Measurements from ENCODE around the gene TNNT2. TPM values are rescaled to one million over a fixed set of nuclear protein-coding genes. Genes with fewer than 3 reads are reported as not detected.

Gene TNNT2
- total and polyA plus RNA-seq, 2 of the 13 experiments (the other 11 are each of a cell fraction or from before 2014, with no cell fraction given) = 0.20 to 0.63 TPM

GRCh38 chr1:201400852-201401230 is 23.4 kb upstream of the TNNT2 start:
- no peak overlapping the region for H3K9ac ChIP-seq (ENCODE audit: insufficient read depth, low read depth, low read length)
- BruUV-seq (replicated peaks) = no TSS peak
- WGBS (ENCODE audit: low lambda C conversion rate) = 100% methylated on average over 1 of the region's 2 CpGs
- no peaks in the 10 kb centered on the region for H3K9me3 ChIP-seq (ENCODE audit: low read length)
- ChIA-PET POLR2A (interaction anchor here (1.8 kb wide), 1 partner anchor 247 kb away, joined by 5 read pairs; the partner anchor contains the start of gene TMEM9), CTCF (ENCODE audit: low intra/inter-chr PET ratio, low total read pairs) (no interaction called here)
- FAIRE-seq (no peak), ATAC-seq (no peak), DNase-seq (ENCODE audit: low spot score) (no peak)
- intact Hi-C loops (cut with micrococcal nuclease; ENCODE audit: unreplicated experiment) (no loop called here), in situ Hi-C loops (cut with HindIII; ENCODE audit: extremely low pct_ligation_motif_present, low pct_unique_long_range_greater_than_20kb) (no loop called here)
- no peaks in the 10 kb centered on the region for H3K27me3 ChIP-seq (ENCODE audit: control insufficient read depth in 1 of 2, insufficient read depth in 2 of 2, low read length in 2 of 2)
- no peak overlapping the region for H3K4me2 ChIP-seq (ENCODE audit: low read depth, low read length)
- H3K4me3 ChIP-seq (replicated peaks in 1 of 3; ENCODE audit: insufficient read depth in 1 of 3, low read depth in 2 of 3, low read length in 3 of 3) = no peak overlapping the region
- H3K27ac ChIP-seq (ENCODE audit: extremely low read length, insufficient read depth, low read length) = no peak overlapping the region
- TF ChIP-seq RNF2 (conservative IDR thresholded peaks at IDR 0.05; ENCODE audit: low read depth) = no peak
- TF ChIP-seq, protein P1, sequence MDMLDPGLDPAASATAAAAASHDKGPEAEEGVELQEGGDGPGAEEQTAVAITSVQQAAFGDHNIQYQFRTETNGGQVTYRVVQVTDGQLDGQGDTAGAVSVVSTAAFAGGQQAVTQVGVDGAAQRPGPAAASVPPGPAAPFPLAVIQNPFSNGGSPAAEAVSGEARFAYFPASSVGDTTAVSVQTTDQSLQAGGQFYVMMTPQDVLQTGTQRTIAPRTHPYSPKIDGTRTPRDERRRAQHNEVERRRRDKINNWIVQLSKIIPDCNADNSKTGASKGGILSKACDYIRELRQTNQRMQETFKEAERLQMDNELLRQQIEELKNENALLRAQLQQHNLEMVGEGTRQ (IDR thresholded peaks at IDR 0.05; ENCODE audit: low read depth, low read length) = no peak
- TF ChIP-seq, protein P1 (CRISPR knock-in tag; IDR thresholded peaks at IDR 0.05; ENCODE audit: borderline replicate concordance) = 0 out of 2 replicates have a peak, but pooled peaks have one; percentile 13
- no peak overlapping the region for H2AFZ ChIP-seq (ENCODE audit: low read length)
- peaks cover 21% of the 10 kb centered on the region for H3K79me2 ChIP-seq (ENCODE audit: insufficient read depth, low read length)
- peaks cover 8% of the 10 kb centered on the region; the same call in 1 of the 2 replicates for H4K20me1 ChIP-seq (ENCODE audit: insufficient read depth, low read length)
- peaks cover 68% of the 10 kb centered on the region for H3K4me1 ChIP-seq (ENCODE audit: insufficient read depth, low read length)
- H3K36me3 ChIP-seq (replicated peaks in 1 of 2; ENCODE audit: control insufficient read depth in 1 of 2, insufficient read depth in 2 of 2, low read length in 2 of 2) = no peaks in the 10 kb centered on the region

DNA sequence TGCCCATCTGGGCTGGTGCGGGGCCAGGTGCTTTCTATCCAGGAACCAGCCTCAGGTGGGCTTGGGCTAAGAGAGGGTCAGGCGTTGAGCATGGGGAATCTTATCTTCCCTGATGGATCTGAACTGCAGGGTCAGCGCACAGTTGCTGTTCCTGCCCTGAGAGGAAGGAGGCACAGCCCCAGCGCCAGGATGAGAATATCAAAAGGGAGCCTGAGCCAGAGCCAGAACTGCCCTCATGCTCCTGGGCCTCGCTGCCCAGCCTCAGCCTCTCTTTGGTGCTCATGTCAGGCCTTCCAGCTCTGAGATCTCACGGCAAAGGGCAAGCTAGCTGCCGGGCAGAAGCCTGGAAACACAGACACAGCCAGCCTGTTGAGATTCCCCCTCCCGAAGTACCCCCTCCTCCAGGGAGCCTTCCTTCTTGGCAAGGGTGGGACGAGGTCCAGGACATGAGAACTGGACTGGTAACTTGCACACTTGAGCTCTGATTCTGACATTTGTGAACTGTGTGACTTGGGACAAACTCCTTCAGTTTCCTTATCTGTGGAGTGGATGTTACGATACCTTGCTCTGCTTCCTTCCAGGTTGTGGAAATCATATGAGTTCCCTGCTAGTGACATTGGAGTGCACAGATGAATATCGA is 22.9 kb upstream of the TNNT2 start:
- Histone ChIP-seq H4K20me1 (ENCODE audit: insufficient read depth, low read length) (peaks cover 9% of the 10 kb centered on the region; the same call in 1 of the 2 replicates), H3K27me3 (ENCODE audit: control insufficient read depth in 1 of 2, insufficient read depth in 2 of 2, low read length in 2 of 2) (no peaks in the 10 kb centered on the region), H2AFZ (ENCODE audit: low read length) (no peak overlapping the region), H3K79me2 (ENCODE audit: insufficient read depth, low read length) (peaks cover 25% of the 10 kb centered on the region), H3K36me3 (replicated peaks in 1 of 2; ENCODE audit: control insufficient read depth in 1 of 2, insufficient read depth in 2 of 2, low read length in 2 of 2) (no peaks in the 10 kb centered on the region), H3K4me1 (ENCODE audit: insufficient read depth, low read length) (peaks cover 68% of the 10 kb centered on the region), H3K27ac (ENCODE audit: extremely low read length, insufficient read depth, low read length) (peak overlapping the region; percentile 84), H3K9ac (ENCODE audit: insufficient read depth, low read depth, low read length) (peak overlapping the region; percentile 88), H3K4me3 (replicated peaks in 1 of 3; ENCODE audit: insufficient read depth in 1 of 3, low read depth in 2 of 3, low read length in 3 of 3) (peak overlapping the region; percentile 77 to 82 (median 79); a peak in 5 of 6 replicates), H3K9me3 (ENCODE audit: low read length) (no peaks in the 10 kb centered on the region), H3K4me2 (ENCODE audit: low read depth, low read length) (peak overlapping the region; percentile 93)
- BruUV-seq (replicated peaks) = no TSS peak
- CTCF ChIA-PET (ENCODE audit: low intra/inter-chr PET ratio, low total read pairs) = no interaction called here
- FAIRE-seq = no peak
- intact Hi-C loops (cut with micrococcal nuclease; ENCODE audit: unreplicated experiment) = no loop called here
- ATAC-seq = no peak
- 83% methylated on average over 8 of the region's 11 CpGs for WGBS (ENCODE audit: low lambda C conversion rate)
- POLR2A ChIA-PET = interaction anchor here (0.7 to 1.8 kb wide), 4 partner anchors 10 to 246 kb away, joined by 3 to 5 read pairs (median 4); partner anchors contain the start of gene TMEM9
- DNase-seq (ENCODE audit: low spot score) = no peak
- in situ Hi-C loops (cut with HindIII; ENCODE audit: extremely low pct_ligation_motif_present, low pct_unique_long_range_greater_than_20kb) = no loop called here
- TF ChIP-seq, protein P2, sequence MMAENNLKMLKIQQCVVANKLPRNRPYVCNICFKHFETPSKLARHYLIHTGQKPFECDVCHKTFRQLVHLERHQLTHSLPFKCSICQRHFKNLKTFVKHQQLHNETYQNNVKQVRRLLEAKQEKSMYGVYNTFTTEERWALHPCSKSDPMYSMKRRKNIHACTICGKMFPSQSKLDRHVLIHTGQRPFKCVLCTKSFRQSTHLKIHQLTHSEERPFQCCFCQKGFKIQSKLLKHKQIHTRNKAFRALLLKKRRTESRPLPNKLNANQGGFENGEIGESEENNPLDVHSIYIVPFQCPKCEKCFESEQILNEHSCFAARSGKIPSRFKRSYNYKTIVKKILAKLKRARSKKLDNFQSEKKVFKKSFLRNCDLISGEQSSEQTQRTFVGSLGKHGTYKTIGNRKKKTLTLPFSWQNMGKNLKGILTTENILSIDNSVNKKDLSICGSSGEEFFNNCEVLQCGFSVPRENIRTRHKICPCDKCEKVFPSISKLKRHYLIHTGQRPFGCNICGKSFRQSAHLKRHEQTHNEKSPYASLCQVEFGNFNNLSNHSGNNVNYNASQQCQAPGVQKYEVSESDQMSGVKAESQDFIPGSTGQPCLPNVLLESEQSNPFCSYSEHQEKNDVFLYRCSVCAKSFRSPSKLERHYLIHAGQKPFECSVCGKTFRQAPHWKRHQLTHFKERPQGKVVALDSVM (CRISPR knock-in tag; IDR thresholded peaks at IDR 0.05) = peak; percentile 59; the same call in 1 of the 2 replicates
- TF ChIP-seq ZMYM3 (CRISPR knock-in tag; IDR thresholded peaks at IDR 0.05) (0 out of 2 replicates have a peak, but pooled peaks have one; percentile 25), SPEN (CRISPR knock-in tag; IDR thresholded peaks at IDR 0.05; ENCODE audit: low read depth) (0 out of 2 replicates have a peak, but pooled peaks have one; percentile 6), ZBTB4 (CRISPR knock-in tag; IDR thresholded peaks at IDR 0.05; ENCODE audit: borderline replicate concordance) (peak; percentile 52; the same call in 1 of the 2 replicates), ZNF331 (CRISPR knock-in tag; IDR thresholded peaks at IDR 0.05) (0 out of 2 replicates have a peak, but pooled peaks have one; percentile 5), CHCHD3 (CRISPR knock-in tag; IDR thresholded peaks at IDR 0.05) (no peak)
